Motor neuron (in vitro differentiated cells): ENCODE data around the gene PLEKHB2. TPM values are rescaled to one million over a fixed set of nuclear protein-coding genes. Genes with fewer than 3 reads are reported as not detected.
"Not testable (repeated sequence)": the region's sequence is repeated elsewhere in the genome, so short reads cannot be mapped to it uniquely, and the experiment has no call there.

Source experiments
- ATAC-seq, 8 experiments: fragments of 200-7000 bp; cut with Tn5 transposase; replicated peaks in 6 of 8; 2 replicates each; pipeline ENCODE4 v1.8.0; 2021; ENCODE audit warnings: mild to moderate bottlenecking in 8 of 8, moderate library complexity in 8 of 8
- H3K27ac ChIP-seq, 2 donors: fragments of 250-450 bp; sonication (Bioruptor Pico); 2 replicates each; pipeline ENCODE4 v1.9.0; 2021; ENCODE audit warnings: antibody characterized with exemption in 2 of 2, mild to moderate bottlenecking in 2 of 2, moderate library complexity in 1 of 2
- H3K4me1 ChIP-seq, 2 donors: fragments of 250-450 bp; sonication (Bioruptor Pico); replicated peaks in 1 of 2; 2 replicates each; pipeline ENCODE4 v1.6.1; 2021; ENCODE audit warnings: antibody characterized with exemption in 2 of 2, mild to moderate bottlenecking in 2 of 2, moderate library complexity in 1 of 2
- H3K4me3 ChIP-seq, 5 donors: fragments of 250-450 bp; sonication (Bioruptor Pico); 2 replicates each; pipeline ENCODE4 v1.9.0; 2021; ENCODE audit warnings: antibody characterized with exemption in 5 of 5, mild to moderate bottlenecking in 5 of 5, moderate library complexity in 4 of 5
- WGBS, 10 experiments: fragments of 450-650 bp; shearing (Covaris generic); methylation state at CpG; one replicate each; pipeline ENCODE4 v1.0.0; 2022; 5-methylcytosine and 5-hydroxymethylcytosine counted together
- in situ Hi-C, 9 experiments: fragments of 400-800 bp; cut with MboI; loops; one replicate each; pipeline ENCODE4 v1.15.0; 2021; ENCODE audit warnings: low sequenced_read_pairs in 9 of 9, low pct_unique_long_range_greater_than_20kb in 2 of 9; ENCODE audit not compliant: unreplicated experiment in 9 of 9
- total RNA-seq, 8 experiments: library from RNA; unstranded; fragments of 300-600 nt; gene quantifications; 2 replicates each; pipeline versions ENCODE4 v1.2.3 to v1.2.4, GENCODE V29; 2022

The PLEKHB2 gene
- total RNA-seq, 8 experiments from 2014 or later, result 52.8 to 242 (median 73.4) TPM

DNA sequence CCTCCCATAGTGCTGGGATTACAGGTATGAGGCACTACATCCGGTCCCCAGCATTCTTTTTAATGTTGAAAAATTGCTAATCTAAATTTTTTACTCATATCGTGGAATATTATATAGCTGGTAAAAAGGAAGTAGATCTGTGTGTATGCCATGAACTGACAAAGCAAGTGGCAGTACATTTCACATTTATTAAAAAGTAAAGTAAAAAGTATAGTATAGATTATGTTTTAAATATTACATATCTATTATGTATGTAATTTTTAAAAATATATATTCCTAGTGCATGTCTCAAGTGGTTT is 25.1 kb downstream of the PLEKHB2 start:
- ATAC-seq, result no peak
- 89 to 100% (median 100%) methylated on average over 1 to 2 of the region's 2 CpGs for WGBS, 10 experiments
- in situ Hi-C loops, result no loop called here

GRCh38 chr2:131132729-131133128 is 27.6 kb downstream of the PLEKHB2 start:
- Histone ChIP-seq H3K4me1 (no peaks in the 10 kb centered on the region), H3K4me3 (no peak overlapping the region), H3K27ac (no peak overlapping the region)
- ATAC-seq, result no peak
- WGBS, 10 experiments, result 81 to 100% (median 97%) methylated on average over 1 to 8 of the region's 8 CpGs; no CpG with 5 or more reads in 1 of the 10 experiments
- in situ Hi-C loops, result no loop called here

More for the DNA sequence above, 25.1 kb downstream of the PLEKHB2 start:
- Histone ChIP-seq H3K4me3 (no peak overlapping the region), H3K27ac (no peak overlapping the region), H3K4me1 (no peaks in the 10 kb centered on the region)

GRCh38 chr2:131140581-131140980 is 35.4 kb downstream of the PLEKHB2 start:
- Histone ChIP-seq H3K4me3 (no peak overlapping the region), H3K27ac (no peak overlapping the region), H3K4me1 (no peaks in the 10 kb centered on the region)
- in situ Hi-C loops, result no loop called here
- no peak for ATAC-seq
- 100% methylated on average over 1 of the region's 2 CpGs; no CpG with 5 or more reads in 9 of the 10 experiments for WGBS, 10 experiments

- 89 to 100% (median 96%) methylated on average over 2 to 5 of the region's 5 CpGs; no CpG with 5 or more reads in 1 of the 10 experiments for WGBS, 10 experiments
- Histone ChIP-seq H3K4me3 (no peak overlapping the region), H3K4me1 (no peaks in the 10 kb centered on the region), H3K27ac (no peak overlapping the region)
- ATAC-seq, result no peak
- in situ Hi-C loops, result no loop called here
Measured at GRCh38 chr2:131142849-131143248, 37.7 kb downstream of the PLEKHB2 start.

DNA sequence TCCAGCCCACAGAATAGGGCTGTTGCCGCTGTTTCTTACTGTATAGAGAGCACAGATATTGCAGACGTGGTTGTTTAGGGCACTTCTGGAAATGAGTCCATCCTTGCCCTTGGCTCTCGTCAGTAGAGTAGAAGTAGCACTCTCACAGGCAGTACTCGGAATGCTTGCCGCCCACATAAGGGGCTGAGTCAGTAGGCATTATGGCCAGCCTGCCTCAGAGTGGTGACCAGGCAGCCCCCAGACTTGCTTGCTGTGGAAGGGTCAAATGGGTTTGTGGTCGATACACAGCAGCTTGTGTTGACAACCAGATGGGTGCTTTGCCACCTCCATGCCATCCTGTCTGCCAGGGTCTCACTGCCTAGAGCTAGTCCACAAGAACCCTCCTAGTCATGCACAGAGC is 38.7 kb downstream of the PLEKHB2 start:
- H3K4me3 ChIP-seq, result no peak overlapping the region
- ATAC-seq, result no peak
- no peak overlapping the region for H3K27ac ChIP-seq
- in situ Hi-C loops, result no loop called here
- H3K4me1 ChIP-seq, result no peaks in the 10 kb centered on the region
- 90 to 100% (median 92%) methylated on average over 2 to 4 of the region's 6 CpGs; no CpG with 5 or more reads in 7 of the 10 experiments for WGBS, 10 experiments

GRCh38 chr2:131145040-131145439 is 39.9 kb downstream of the PLEKHB2 start:
- no peak for ATAC-seq
- Histone ChIP-seq H3K4me1 (no peaks in the 10 kb centered on the region), H3K4me3 (no peak overlapping the region), H3K27ac (no peak overlapping the region)
- WGBS, 10 experiments, result 86 to 100% (median 93%) methylated on average over 1 to 2 of the region's 2 CpGs; no CpG with 5 or more reads in 6 of the 10 experiments
- in situ Hi-C loops, result no loop called here

GRCh38 chr2:131146231-131146630 is 41.1 kb downstream of the PLEKHB2 start:
- no peak for ATAC-seq
- WGBS, 10 experiments, result 89 to 100% (median 96%) methylated on average over 1 to 4 of the region's 7 CpGs; no CpG with 5 or more reads in 2 of the 10 experiments
- in situ Hi-C loops, result no loop called here

DNA sequence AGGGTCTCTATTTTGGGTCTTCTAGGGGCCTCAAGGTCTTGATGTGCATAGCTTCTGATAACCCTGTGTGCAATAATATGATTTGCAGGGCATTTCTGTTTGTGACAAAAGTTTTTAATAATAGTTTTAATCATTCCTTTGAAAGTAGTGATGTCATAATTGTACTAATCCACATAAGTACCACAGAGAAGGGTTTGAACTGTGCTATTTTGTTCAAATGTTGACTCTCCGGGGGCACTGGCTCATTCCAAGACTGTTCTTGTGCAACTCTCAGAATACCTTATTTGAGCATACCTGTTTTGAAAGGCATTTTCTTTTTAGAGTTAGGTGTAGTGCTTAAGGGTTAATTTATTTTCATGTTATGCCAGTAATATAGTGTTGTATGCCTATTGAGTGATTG is 41.6 kb downstream of the PLEKHB2 start:
- no peak for ATAC-seq
- Histone ChIP-seq H3K4me3 (no peak overlapping the region), H3K4me1 (no peaks in the 10 kb centered on the region), H3K27ac (no peak overlapping the region)
- in situ Hi-C loops, result no loop called here
- WGBS, 10 experiments, result 33 to 100% (median 83%) methylated on average over 1 of the region's 1 CpG; no CpG with 5 or more reads in 6 of the 10 experiments

More at GRCh38 chr2:131146231-131146630, 41.1 kb downstream of the PLEKHB2 start:
- H3K4me1 ChIP-seq, result no peaks in the 10 kb centered on the region
- H3K4me3 ChIP-seq, result no peak overlapping the region
- no peak overlapping the region for H3K27ac ChIP-seq

- Histone ChIP-seq H3K4me1 (no peaks in the 10 kb centered on the region), H3K27ac (no peak overlapping the region), H3K4me3 (no peak overlapping the region)
- 57 to 100% (median 79%) methylated on average over 1 to 3 of the region's 3 CpGs for WGBS, 10 experiments
- in situ Hi-C loops, result no loop called here
- peak in 1 of 8 experiments; percentile 38 for ATAC-seq
Measured at GRCh38 chr2:131148426-131148825, 43.3 kb downstream of the PLEKHB2 start.

DNA sequence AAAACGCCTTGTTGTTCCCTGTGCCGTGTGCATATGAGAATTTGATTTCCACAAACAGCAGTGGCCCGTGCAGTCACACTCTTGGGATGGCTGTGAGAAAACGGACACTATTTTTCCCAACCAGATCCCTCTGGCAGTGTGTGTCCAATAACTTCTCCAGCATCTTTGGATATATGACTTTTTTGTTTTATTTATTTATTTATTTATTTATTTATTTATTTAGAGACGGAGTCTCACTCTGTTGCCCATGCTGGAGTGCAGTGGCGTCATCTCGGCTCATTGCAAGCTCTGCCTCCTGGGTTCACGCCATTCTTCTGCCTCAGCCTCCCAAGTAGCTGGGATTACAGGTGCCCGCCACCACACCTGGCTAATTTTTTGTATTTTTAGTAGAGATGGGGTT is 45.0 kb downstream of the PLEKHB2 start:
- H3K4me3 ChIP-seq, H3K4me1 ChIP-seq, ATAC-seq, H3K27ac ChIP-seq: not testable (repeated sequence)
- in situ Hi-C loops, result loop anchor here in 1 of 9 experiments (25.0 kb wide), 1 partner anchor 187 kb away; no protein-coding TSS in a partner anchor
- WGBS, 10 experiments, result 76 to 100% (median 100%) methylated on average over 1 to 7 of the region's 9 CpGs

- no peak for ATAC-seq
- WGBS, 10 experiments, result 80 to 100% methylated on average over 1 to 2 of the region's 6 CpGs; no CpG with 5 or more reads in 8 of the 10 experiments
- in situ Hi-C loops, result loop anchor here in 1 of 9 experiments (25.0 kb wide), 1 partner anchor 186 kb away; no protein-coding TSS in a partner anchor
Measured at GRCh38 chr2:131151398-131151797, 46.3 kb downstream of the PLEKHB2 start.

GRCh38 chr2:131152074-131152473 is 46.9 kb downstream of the PLEKHB2 start:
- in situ Hi-C loops, result loop anchor here in 1 of 9 experiments (25.0 kb wide), 1 partner anchor 185 kb away; no protein-coding TSS in a partner anchor
- no peak overlapping the region for H3K4me3 ChIP-seq
- 50 to 76% (median 61%) methylated on average over 1 to 7 of the region's 7 CpGs; no CpG with 5 or more reads in 7 of the 10 experiments for WGBS, 10 experiments
- H3K27ac ChIP-seq, result no peak overlapping the region
- peak in 2 of 8 experiments; percentile 2 to 4 for ATAC-seq
- peaks cover 0 to 3% of the 10 kb centered on the region in 2 donors for H3K4me1 ChIP-seq

More at GRCh38 chr2:131151398-131151797, 46.3 kb downstream of the PLEKHB2 start:
- Histone ChIP-seq H3K4me1 (peaks cover 0 to 3% of the 10 kb centered on the region in 2 donors), H3K4me3 (no peak overlapping the region), H3K27ac (no peak overlapping the region)

DNA sequence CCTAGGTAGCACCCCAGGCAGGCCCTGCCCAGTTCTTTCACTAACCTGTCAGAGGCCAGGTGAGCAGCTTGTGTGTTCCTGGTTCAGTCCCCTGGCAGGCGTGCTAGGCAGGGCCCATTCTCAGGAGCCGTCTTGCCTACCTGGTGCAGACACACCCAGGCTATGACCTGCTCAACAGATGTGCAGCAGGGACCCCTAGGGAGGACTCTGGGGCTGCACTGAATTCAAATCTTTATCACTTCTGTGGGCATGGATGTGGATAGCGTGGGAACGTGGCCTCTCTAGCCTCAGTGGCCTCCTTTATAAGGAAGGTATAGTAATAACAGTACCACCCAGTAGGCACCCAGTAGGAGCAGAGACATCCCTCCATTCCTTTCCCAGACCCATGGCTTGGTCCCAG is 48.4 kb downstream of the PLEKHB2 start:
- H3K4me3 ChIP-seq, result no peak overlapping the region
- ATAC-seq, result peak in 3 of 8 experiments; percentile 15 to 49 (median 16)
- in situ Hi-C loops, result loop anchor here in 1 of 9 experiments (25.0 kb wide), 1 partner anchor 184 kb away; no protein-coding TSS in a partner anchor
- H3K27ac ChIP-seq, result no peak overlapping the region
- 20% methylated on average over 1 of the region's 4 CpGs; no CpG with 5 or more reads in 8 of the 10 experiments for WGBS, 10 experiments
- H3K4me1 ChIP-seq, result peaks cover 0 to 3% of the 10 kb centered on the region in 2 donors

GRCh38 chr2:131154071-131154531 is 49.0 kb downstream of the PLEKHB2 start:
- in situ Hi-C loops, result loop anchor here in 1 of 9 experiments (25.0 kb wide), 1 partner anchor 183 kb away; no protein-coding TSS in a partner anchor
- Histone ChIP-seq H3K4me3 (no peak overlapping the region), H3K4me1 (peaks cover 0 to 3% of the 10 kb centered on the region in 2 donors), H3K27ac (no peak overlapping the region)
- 20 to 100% methylated on average over 1 to 2 of the region's 10 CpGs; no CpG with 5 or more reads in 8 of the 10 experiments for WGBS, 10 experiments
- peak; percentile 51 to 96 (median 94) for ATAC-seq
